Ovary (tissue), 10 donors: Measurements from ENCODE around the gene LCN6. TPM values are rescaled to one million over a fixed set of nuclear protein-coding genes. Genes with fewer than 3 reads are reported as not detected.
A peak's percentile ranks its signal among the peaks of the same experiment; 100 is the strongest.
"Not testable (repeated sequence)": the region's sequence is repeated elsewhere in the genome, so short reads cannot be mapped to it uniquely, and the experiment has no call there.

Experiments
- DNase-seq, 5 donors: peaks; one replicate each; pipeline ENCODE4 v3.0.0-alpha.2; 2019 to 2020
- H3K27ac ChIP-seq, 2 donors: fragments of 200-600 bp; one replicate each; pipeline versions ENCODE4 v1.5.1 to v1.8.0; 2019 to 2022
- H3K27me3 ChIP-seq: fragments of 200-600 bp; one replicate; pipeline ENCODE4 v1.8.0; 2022
- H3K36me3 ChIP-seq: fragments of 200-600 bp; sonication (generic); one replicate; pipeline ENCODE4 v1.5.1; 2019
- H3K4me1 ChIP-seq: one replicate; pipeline ENCODE4 v1.8.1; 2013; ENCODE audit warnings: mild to moderate bottlenecking, moderate library complexity; ENCODE audit not compliant: insufficient read depth
- H3K4me3 ChIP-seq: fragments of 200-600 bp; sonication (generic); one replicate; pipeline ENCODE4 v1.5.1; 2017
- H3K9me3 ChIP-seq, 2 donors: fragments of 200-600 bp in 1 of 2; sonication (generic) in 1 of 2; one replicate each; pipeline versions ENCODE4 v1.5.1 to v1.8.1; 2013 to 2019; ENCODE audit warnings: mild to moderate bottlenecking in 1 of 2, moderate library complexity in 1 of 2
- EP300 ChIP-seq: sonication (generic); formaldehyde crosslinking; IDR thresholded peaks from one replicate; pipeline ENCODE4 v1.6.1; 2017; ENCODE audit warnings: antibody characterized with exemption
- POLR2A ChIP-seq: fragments of 450-650 bp; IDR thresholded peaks from one replicate; pipeline ENCODE4 v1.6.1; 2017; ENCODE audit warnings: antibody characterized with exemption, mild to moderate bottlenecking, moderate library complexity
- WGBS, 3 donors: extraction: QIAGEN DNeasy Blood & Tissue Kit in 1 of 3; methylation state at CpG; one replicate each; pipeline versions ENCODE4 v1.1.5 to v1.1.7; 2013 to 2017; 5-methylcytosine and 5-hydroxymethylcytosine counted together
- intact Hi-C, 4 donors: fragments of 100-400 bp; cut with DNase I; formaldehyde crosslinking; loops; one replicate each; pipeline versions ENCODE4 v1.11.0 to v1.15.1; 2022 to 2023
- long read RNA-seq, 3 donors: library from polyadenylated mRNA in 2 of 3; unstranded in 2 of 3; transcript quantifications; one replicate each; pipeline ENCODE4 v2.0.0 and lab custom pipeline, GENCODE V29; 2021 to 2026
- polyA plus RNA-seq, 2 donors: library from polyadenylated mRNA; stranded (reverse); fragments of 200-250 nt in 1 of 2; fragments of 350-450 nt in 1 of 2; fragmentation: Illumina TruSeq in 1 of 2; extraction: RNeasy Lipid Tissue Mini Kit (QIAGEN cat#74804) in 1 of 2; gene quantifications; one replicate each; pipeline ENCODE4 v1.2.3, GENCODE V29; 2013 to 2014
- total RNA-seq, 7 donors: library from RNA; depleted of rRNA in 2 of 7; stranded (reverse); fragments of >200 nt in 2 of 7; fragmentation: NEBNext Ultra II Directional in 3 of 7; extraction: Animal tissue kit (Norgen Biotek cat#: 25700) in 3 of 7; gene quantifications; one replicate each; pipeline versions ENCODE4 v1.1.0 to v1.2.4, GENCODE V29; 2016 to 2023
- TF ChIP-seq, protein P1 (sequence below), 3 donors: fragments of 450-650 bp in 2 of 3; fragments of 200-600 bp in 1 of 3; IDR thresholded peaks; one replicate each; pipeline versions ENCODE4 v1.5.1 to v1.8.0; 2016 to 2022; ENCODE audit warnings: antibody characterized with exemption in 3 of 3, mild to moderate bottlenecking in 1 of 3
- donor health status: DM: no; HTN: no; CAD: no; lungs with moderate emphysema.
- donor health status: DM: no; HTN: no; CAD: no.
- donor health status: Bipolar disorder and iron deficiency.
- donor health status: DM: yes; HTN: yes; CAD: no.
- donor health status: DM: no; HTN: no; CAD: no.
- donor health status: DM: yes; HTN: yes; CAD: no.

LCN6 gene, protein sequence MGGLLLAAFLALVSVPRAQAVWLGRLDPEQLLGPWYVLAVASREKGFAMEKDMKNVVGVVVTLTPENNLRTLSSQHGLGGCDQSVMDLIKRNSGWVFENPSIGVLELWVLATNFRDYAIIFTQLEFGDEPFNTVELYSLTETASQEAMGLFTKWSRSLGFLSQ
- total RNA-seq, result 10 to 100 TPM in 3 of 7 donors, 1 to 10 TPM in 4; 1.8 to 59.3 (median 8.3) TPM
- 10 to 100 TPM in 1 of 2 donors, 1 to 10 TPM in 1; 1.6 to 33.4 TPM for polyA plus RNA-seq
- long read RNA-seq, donor 1, partial matches to known transcripts, result 3 of 4 reads
- long read RNA-seq, donor 1, other reads (novel, unspliced or antisense), result 1 of 4 reads
- long read RNA-seq, donor 2, result 0 reads
- long read RNA-seq, donor 3, partial matches to known transcripts, result 9 of 14 reads
- long read RNA-seq, donor 3, other reads (novel, unspliced or antisense), result 3 of 14 reads

DNA sequence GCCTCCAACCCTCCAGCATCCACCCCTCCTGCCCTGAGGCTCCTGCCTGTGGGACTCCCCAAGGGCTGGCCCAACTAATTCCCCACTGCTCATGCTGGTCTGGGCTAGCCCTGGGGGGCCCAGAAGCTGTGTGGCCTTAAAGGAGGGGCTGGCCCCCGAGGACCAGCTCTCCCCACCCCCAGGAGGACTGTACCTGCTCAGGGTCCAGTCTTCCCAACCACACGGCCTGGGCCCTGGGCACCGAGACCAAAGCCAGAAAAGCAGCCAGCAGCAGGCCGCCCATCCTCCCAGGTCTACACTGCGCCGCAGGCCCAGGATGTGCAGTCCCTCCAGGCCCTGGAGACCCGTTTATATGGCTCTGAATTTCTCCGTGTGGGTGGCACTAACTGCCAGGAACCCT is at the start of gene LCN6:
LCN6 (minus strand) TSS at position 325 of the 400 bp plus-strand sequence; CDS start at position 283, 42 bp downstream.
- 72 to 77% (median 73%) methylated on average over 8 of the region's 8 CpGs for WGBS, 3 donors

DNA sequence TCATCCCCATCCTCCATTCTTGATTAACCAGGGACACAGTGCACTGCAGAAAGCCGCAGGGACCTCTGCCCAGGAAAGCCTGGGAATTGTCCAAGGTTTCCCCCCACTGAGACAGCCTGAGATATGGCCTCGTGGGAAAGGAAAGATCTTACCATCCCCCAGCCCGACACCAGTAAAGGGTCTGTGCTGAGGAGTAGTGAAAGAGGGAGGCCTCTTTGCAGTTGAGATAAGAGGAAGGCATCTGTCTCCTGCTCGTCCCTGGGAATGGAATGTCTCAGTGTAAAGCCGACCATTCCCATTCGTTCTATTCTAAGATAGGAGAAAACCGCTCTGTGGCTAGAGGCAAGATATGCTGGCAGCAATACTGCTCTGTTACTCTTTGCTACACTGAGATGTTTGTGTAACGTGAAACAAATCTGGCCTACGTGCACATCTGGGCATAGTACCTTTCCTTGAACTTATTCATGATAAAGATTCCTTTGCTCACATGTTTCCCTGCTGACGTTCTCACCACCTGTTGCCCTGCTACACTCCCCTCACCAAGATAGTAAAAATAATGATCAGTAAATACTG is 48.5 kb upstream of the LCN6 start:
- not testable (repeated sequence) for H3K36me3 ChIP-seq, H3K9me3 ChIP-seq, H3K27me3 ChIP-seq, H3K4me3 ChIP-seq
- intact Hi-C loops, result loop anchor here in 1 of 4 donors (10.0 kb wide), 1 partner anchor 48 kb away; the partner anchor contains the start of genes AJM1 and PHPT1
- Histone ChIP-seq H3K27ac (peak overlapping the region in 1 of 2 donors; percentile 25), H3K4me1 (peaks cover 24% of the 10 kb centered on the region)
- DNase-seq, result peak in 4 of 5 donors; percentile 49 to 79 (median 66)
- WGBS, 3 donors, result 1 to 8% (median 2%) methylated on average over 10 of the region's 10 CpGs

More for the DNA sequence above, at the start of gene LCN6:
- intact Hi-C loops, result no loop called here
- H3K36me3 ChIP-seq, result no peaks in the 10 kb centered on the region
- no peaks in the 10 kb centered on the region for H3K4me1 ChIP-seq
- no peaks in the 10 kb centered on the region for H3K9me3 ChIP-seq
- H3K27me3 ChIP-seq, result no peaks in the 10 kb centered on the region
- no peak for DNase-seq
- TF ChIP-seq, protein P1, sequence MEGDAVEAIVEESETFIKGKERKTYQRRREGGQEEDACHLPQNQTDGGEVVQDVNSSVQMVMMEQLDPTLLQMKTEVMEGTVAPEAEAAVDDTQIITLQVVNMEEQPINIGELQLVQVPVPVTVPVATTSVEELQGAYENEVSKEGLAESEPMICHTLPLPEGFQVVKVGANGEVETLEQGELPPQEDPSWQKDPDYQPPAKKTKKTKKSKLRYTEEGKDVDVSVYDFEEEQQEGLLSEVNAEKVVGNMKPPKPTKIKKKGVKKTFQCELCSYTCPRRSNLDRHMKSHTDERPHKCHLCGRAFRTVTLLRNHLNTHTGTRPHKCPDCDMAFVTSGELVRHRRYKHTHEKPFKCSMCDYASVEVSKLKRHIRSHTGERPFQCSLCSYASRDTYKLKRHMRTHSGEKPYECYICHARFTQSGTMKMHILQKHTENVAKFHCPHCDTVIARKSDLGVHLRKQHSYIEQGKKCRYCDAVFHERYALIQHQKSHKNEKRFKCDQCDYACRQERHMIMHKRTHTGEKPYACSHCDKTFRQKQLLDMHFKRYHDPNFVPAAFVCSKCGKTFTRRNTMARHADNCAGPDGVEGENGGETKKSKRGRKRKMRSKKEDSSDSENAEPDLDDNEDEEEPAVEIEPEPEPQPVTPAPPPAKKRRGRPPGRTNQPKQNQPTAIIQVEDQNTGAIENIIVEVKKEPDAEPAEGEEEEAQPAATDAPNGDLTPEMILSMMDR (IDR thresholded peaks at IDR 0.05), result no peak
- no peak for TF ChIP-seq EP300
- no peak within 1 kb of the TSS for H3K27ac ChIP-seq
- no peak within 1 kb of the TSS for H3K4me3 ChIP-seq

DNA sequence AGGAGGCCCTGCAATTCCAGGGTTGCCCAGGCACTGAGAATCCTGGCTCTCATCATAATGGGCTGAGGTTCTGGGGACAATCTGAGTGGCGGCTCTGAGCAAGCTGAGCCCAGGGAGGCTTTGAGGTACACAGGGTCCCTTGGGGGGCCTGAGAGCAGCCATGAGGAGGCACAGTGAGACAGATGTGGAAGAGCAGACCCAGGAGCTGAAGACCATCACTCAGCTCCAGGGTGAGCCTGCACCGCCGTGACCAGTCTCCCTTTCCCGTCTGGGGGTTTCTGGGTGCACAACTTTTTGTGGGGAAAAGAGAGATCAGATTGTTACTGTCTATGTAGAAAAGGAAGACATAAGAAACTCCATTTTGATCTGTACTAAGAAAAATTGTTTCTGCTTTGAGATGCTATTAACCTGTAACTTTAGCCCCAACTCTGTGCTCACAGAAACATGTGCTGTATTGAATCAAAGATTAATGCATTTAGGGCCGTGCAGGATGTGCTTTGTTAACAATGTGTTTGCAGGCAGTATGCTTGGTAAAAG is 48.0 kb upstream of the LCN6 start, which contains the start of gene CCDC183:
CCDC183 (plus strand) TSS at position 101 of the 537 bp plus-strand sequence; CDS start at position 161, 60 bp downstream.
- Histone ChIP-seq H3K4me1 (peaks cover 26% of the 10 kb centered on the region), H3K9me3 (no peaks in the 10 kb centered on the region), H3K36me3 (no peaks in the 10 kb centered on the region), H3K27me3 (no peaks in the 10 kb centered on the region), H3K27ac (peak within 1 kb of the TSS in 1 of 2 donors; percentile 25), H3K4me3 (no peak within 1 kb of the TSS)
- 15 to 17% (median 16%) methylated on average over 5 of the region's 5 CpGs for WGBS, 3 donors
- intact Hi-C loops, result loop anchor here in 1 of 4 donors (10.0 kb wide), 1 partner anchor 48 kb away; the partner anchor contains the start of genes AJM1 and PHPT1
- no peak for TF ChIP-seq EP300
- TF ChIP-seq, protein P1 (IDR thresholded peaks at IDR 0.05), result no peak
- no peak for TF ChIP-seq POLR2A
- DNase-seq, result no peak

DNA sequence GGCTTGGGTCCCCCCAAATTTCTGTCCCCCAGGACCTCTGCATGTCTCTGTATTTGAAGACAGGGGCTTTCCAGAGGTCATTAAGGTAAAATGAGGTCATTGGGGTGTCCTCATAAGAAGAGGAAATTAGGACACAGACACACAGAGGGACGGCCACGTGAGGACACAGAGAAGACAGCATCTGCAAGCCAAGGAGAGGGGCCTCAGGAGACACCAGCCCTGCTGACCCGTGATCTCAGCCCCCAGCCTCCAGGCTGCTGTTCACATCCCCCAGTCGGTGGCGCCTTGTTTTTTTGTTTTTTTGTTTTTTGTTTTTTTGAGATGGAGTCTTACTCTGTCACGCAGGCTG is 46.6 kb upstream of the LCN6 start:
- WGBS, 3 donors, result 49 to 64% (median 57%) methylated on average over 6 of the region's 6 CpGs
- TF ChIP-seq POLR2A, result no peak
- TF ChIP-seq, protein P1 (IDR thresholded peaks at IDR 0.05), result no peak
- no peak for TF ChIP-seq EP300
- intact Hi-C loops, result loop anchor here in 1 of 4 donors (10.0 kb wide), 1 partner anchor 50 kb away; the partner anchor contains the start of genes AJM1 and PHPT1

More for the DNA sequence above, 46.6 kb upstream of the LCN6 start:
- no peaks in the 10 kb centered on the region for H3K9me3 ChIP-seq
- H3K27ac ChIP-seq, result no peak overlapping the region
- no peak overlapping the region for H3K4me3 ChIP-seq
- H3K27me3 ChIP-seq, result no peaks in the 10 kb centered on the region
- peaks cover 26% of the 10 kb centered on the region for H3K4me1 ChIP-seq
- DNase-seq, result peak in 1 of 5 donors; percentile 31
- no peaks in the 10 kb centered on the region for H3K36me3 ChIP-seq
